NOMO-1 (cell line): ENCODE data around the gene KLHDC8B.

ENCODE experiments used
- DNase-seq, 2 experiments: peaks; one replicate each; lab custom pipeline; 2025; ENCODE audit not compliant: unreplicated experiment in 2 of 2; lab: John Stamatoyannopoulos, UW

KLHDC8B gene

DNA sequence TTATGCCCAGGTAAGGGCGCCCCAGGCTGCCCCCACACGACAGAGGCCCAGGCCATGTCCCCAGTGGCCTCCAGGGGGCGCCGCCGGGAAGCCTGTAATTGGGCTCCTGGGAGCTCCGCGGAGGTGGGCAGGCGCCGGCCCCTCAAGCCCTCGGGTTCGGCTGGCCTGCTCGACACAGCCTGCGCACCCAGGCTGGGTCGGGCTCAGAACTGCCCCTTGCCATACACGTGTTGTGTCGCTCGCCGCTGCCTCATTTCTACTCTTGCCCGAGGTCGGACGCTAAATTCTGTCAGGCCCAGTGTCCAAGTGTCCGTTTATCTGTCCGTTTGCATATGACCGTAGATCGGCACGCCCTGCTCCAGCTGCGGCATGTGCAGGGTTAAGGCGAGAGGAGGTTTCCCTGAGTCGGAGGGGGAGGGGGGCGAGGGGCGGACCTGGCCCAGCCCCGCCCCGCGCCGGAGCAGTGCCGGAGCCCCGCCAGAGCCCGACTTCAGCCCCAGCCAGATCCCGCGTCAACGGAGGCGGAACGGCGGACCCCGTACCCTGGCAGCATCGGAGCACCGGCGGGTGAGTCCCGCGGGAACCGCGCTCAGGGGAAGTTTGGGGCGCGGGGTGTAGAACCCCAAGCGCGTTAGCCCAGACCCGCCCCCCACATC, at the start of gene KLHDC8B:
Gene KLHDC8B (plus strand): TSS at position 480 of the 656 bp plus-strand sequence. CDS start 1,172 bp downstream, outside the sequence.
- peak; percentile 46 to 68 for DNase-seq

DNA sequence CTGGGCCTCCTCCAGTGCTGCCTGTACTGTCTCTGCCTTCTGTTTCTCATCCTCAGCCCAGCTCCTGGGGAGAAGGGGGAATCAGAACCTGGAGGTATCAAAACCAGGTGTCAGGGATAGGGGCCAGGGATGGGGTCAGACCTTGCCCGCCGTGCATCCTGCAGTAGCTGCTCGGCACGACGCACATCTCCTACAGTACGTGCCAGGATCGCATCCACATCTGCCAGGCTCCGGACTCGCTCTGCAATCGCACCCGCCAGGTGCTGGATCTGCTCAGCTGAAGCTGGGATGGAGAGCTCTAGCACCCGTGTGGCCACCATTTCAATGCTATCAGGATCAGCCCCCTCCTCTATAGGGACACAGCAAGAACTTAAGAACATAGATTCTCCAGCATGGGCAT, 49.4 kb upstream of the KLHDC8B start:
- no peak for DNase-seq

DNA sequence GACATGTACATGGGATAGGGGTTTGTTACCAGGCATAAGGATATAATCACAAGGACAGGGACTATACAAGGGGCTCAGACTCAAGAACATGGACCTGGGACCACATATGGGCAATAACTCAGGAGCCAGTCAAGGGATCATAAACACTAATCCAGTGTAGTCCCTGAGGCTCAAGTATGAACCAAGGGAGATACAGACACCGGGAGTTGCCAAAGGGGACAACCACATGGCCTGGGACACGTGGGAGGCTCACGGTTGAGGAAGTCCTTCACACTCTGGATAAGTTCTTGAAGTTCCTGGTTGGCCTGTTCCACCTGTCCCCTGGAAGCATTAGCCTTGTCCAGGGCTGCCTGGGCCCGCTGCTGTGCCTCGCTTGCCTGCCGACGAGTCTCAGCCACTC, 48.9 kb upstream of the KLHDC8B start:
- no peak for DNase-seq

DNA sequence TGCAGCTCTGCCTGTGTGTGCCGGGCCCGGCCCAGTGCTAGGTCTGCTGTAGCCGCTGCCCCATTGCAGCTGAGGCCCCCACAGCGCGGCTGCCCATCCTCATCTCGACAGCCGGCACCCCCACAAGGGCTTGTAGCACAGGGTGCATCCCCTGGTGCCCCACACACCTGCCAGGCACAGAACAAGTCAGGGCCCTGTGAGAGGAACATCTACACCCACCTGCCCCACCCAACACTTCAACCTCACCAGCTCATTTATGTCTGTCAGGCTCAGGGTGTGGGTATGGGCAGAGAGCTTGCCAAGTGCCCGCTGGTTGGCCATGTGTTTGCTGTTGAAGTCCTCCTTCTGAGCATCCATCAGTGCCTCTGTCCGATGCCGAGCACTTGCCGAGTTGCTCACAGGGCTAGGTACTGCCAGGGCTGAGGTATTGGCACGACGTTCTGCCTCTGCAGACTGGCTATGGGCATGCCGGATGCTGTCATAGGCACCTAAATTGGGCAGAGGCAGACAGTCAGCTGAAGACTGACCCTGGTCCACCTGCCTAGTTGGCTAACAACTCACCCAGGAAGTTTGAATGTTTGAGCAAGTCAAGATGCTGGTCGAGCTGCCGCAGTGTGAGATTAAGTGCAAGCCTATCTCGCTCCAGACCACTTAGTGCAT, 48.4 kb upstream of the KLHDC8B start:
- no peak for DNase-seq

DNA sequence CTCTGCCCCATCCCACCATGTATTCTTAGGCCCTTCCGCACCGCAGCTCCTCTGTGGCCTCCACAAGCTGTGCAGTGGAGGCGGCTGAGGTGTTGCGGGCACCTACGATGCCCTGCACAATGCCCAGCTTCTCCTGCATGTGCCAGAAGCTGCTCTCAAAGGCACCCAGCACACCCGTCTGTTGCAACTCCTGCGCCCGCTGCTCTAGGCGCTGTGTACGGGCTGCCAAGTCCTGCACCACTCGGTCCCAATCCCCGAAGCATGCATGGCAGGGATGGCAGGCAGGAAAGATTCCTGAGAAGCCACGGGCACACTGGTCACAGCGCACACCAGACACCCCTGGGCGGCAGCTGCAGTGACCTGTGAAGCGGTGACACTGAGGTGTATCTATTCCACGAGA, 47.7 kb upstream of the KLHDC8B start:
- no peak for DNase-seq

DNA sequence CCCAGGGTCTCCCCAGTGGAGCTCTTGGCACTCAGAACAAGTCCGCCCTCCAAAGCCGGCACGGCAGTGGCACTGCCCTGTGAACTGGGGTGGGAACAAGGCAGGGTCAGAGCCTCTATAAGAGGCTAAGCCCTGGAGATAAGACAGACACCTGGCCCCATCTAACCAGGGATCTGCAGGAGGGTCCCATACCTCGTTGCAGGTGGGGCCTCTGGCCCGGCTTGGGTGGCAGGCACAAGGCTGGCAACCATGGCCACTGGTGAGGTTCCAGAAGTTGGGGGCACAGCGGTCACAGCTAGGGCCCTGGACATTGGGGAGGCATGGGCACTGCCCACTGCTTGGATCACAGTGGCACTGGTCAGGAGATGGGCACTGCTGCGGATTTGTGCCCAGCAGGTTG, 47.2 kb upstream of the KLHDC8B start:
- DNase-seq: no peak

DNA sequence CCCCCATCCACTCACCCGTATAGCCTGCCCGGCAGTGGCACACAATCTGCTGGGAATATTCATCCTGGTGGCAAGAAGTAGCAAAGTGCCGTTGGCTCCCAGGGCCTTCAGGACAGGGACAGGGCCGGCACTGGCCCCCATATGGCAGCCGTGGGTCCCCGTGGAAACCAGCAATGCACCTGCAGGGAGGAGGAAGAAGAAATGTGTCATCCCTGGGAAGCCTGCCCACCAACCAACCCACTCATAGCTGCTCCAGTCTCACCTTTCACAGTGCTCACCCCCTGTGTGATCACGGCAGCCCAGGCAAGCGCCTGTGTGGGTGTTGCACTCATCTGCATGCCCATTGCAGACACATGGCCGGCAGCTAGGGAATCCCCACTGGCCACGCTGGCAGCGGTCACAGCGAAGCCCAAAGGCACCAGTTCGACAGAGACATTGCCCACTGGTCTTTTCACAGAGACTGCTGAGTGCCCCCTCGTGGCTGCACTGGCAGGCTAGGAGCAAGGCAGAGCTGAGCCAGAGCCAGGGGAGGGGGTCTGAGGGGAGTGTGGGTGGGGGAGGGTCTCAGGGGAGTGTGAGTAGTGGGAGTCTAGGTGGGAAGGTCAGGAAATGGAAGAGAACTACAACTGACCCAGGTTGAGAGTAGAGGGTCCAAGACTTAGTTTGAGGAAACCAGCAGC, 46.3 kb upstream of the KLHDC8B start:
- no peak for DNase-seq

DNA sequence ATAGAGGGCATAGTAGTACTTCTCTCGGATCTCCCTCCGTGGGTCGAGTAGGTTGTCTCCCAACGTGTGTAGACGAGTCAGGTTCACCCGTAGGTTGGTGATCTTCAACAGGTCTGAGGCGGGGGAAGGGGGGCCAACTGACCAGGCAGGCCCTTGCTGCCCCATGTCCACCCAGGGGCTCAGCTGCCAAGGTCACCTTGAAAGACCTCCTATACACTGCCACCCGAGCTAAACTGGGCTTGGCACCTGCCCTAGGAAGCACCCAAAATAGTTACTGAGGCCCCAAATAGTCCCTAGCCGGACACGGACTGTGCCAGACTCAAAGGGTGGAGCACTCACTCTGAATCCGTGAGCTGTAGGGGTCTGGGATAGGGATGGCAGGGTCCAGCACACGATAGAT, 40.4 kb upstream of the KLHDC8B start:
- no peak for DNase-seq

DNA sequence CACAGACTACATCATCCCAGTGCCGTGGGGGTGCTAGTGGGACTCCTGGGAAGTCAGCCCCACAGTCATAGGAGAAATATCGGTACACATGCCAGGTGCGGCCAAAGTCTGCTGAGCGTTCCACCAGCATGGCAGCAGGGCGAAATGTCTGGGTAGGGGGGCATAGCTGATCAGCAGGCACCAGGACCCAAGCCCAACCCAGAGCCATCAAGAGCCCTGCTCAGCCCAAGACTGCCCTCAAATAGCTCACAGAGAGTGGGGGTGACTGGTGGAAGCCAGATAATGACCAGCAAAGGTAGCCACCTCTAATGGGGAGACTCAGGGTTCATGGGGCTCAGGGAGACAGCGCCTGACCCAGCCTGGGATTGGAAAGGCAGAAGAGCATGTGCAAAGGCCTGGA, 39.8 kb upstream of the KLHDC8B start:
- no peak for DNase-seq

DNA sequence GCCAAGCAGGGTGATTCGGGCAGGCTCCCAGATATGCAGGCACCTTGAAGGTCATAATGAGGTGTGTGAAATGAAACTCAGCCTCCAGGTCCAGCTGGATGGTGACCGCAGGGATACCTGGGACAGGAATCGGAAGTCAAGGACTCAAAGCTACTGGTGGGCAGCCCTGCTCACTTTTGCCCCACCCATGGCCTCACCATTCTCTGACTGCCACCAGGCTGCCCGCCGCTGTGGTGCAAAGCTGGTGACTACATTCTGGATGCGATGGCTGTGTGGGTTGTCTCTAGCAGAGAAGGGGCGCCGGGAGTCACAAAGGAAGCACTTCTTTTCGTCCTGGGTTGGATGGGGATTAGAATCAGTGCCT, 39.3 kb upstream of the KLHDC8B start:
- DNase-seq: no peak

DNA sequence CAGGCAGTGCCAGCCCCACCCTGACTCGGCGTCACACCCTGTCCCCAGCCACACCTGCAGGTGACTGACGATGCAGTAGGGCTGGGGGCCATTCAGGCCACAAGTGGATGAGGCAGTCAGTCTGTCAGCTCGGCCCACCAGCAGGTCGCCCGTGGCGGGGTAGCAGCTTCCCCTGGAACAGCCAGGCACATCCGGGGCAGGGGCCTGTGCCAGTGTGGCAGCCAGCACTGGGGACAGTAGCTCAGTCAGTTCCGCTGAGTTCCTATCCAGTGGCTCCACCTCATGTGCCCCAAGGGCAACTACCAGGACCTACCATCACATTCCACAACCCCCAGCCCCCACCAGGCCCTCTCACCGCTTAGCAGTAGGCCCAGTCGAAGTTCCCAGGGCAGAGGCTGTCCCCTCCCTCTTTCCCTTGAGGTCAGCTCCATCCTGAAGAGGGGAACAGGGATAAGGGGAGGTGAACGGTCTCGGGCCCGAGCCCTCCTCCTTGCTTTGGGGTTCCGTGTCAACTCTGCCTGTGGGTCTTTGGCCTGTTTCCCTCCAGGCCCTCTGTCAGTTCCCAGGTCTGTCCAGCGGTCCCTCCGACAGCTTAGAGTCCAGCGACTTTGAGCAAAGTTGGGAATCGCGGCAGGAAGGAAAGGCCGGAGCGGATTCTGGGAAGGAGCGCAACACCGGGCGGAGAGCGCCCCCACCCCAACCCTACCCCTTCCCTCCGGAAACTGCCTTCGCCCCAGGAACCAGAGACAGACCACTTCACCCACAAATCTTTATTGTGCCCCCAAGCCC, 38.8 kb upstream of the KLHDC8B start, which contains the start of gene LAMB2:
Gene LAMB2 (minus strand): TSS at position 614 of the 789 bp plus-strand sequence. CDS start 183 bp downstream, at position 431.
- no peak for DNase-seq

DNA sequence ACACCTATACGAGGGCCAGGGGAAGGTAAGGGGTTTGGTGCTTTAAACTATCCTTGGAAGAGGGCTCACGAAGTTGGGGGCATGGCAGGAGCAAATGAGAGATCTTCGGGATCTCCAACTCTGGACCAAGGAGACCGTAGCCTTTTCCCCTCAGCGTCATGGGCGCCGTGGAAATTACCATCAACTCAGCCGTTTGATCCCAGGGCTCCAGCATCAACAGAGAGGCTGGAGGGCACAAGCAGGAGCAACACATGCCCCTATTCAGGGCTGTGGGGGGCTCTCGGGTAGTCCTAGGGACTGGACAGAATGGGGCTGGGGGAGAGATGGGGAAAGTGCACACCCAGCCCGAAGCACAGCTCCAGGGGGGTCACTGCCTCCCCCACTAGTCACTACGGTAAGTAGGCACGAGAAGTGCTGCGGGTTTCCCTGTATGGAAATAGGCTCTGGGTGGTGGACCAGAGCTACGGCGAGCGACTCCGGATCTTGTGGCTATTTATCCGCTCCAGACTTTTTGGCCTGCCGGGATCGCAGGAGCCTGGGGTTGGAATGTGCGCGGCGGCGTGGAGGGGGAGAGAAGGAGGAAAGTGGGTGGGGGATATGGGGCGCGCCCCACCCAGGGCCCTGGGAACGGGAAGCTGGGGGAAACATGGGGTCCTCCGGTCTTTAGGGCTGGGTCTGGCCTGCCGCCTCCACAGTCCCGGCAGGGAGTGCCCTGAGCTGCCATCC, 38.0 kb upstream of the KLHDC8B start:
- DNase-seq: no peak

DNA sequence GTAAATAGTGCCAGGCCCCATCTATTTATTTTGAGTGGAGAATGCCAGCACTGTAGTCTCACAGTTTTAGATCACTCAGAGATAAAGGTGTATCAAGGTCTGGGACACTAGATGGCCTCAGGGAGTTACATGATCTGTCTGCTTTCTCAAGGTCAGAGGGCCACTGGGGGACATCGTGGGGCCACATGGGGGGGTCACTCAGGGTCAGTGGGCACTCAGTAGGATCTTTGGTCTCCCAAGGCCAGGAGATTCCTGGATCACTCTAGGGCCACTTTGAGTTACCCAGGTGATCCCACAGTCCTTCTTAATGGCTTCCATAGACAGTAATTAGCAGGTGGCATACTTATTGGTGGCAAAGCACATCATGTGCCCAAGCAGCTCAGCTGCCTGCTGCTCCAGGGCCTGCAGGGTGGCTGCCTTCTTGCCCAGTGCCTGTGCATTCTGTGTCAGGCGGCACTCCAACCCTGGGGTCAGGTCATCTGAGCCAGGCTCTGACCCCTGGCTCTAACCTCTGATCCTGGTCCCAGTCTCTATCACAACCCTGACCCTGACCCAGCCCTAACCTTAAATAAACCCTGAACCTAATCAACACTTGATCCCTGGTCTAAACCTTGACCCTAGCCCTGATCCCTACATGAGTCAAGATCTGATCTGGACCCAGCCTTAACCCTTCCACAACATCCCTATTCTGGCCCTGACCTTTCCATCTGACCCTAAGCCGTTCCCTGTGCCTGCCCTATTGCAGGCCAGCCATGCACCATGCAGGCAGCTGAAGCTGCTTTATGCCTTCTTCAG, 36.7 kb upstream of the KLHDC8B start:
- DNase-seq: no peak

DNA sequence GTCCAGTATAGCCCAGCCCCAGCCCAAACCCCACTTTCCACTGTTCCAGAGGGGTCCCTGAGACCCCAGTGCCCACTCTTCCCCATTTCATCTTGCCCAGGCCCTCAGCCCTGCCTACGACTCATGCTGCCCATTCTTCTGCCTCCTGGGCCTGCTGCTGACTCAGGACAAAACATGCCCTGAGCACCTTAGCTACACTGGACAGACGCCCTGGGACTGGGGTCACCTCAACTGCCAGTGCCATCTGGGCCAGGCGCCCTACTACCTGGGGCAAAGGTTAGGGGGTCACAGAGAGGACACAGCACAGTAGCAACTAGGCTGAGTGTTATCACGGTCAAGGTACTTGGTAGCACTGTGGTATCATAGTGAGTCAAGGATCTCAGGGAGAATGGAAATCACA, 35.9 kb upstream of the KLHDC8B start:
- DNase-seq: no peak

DNA sequence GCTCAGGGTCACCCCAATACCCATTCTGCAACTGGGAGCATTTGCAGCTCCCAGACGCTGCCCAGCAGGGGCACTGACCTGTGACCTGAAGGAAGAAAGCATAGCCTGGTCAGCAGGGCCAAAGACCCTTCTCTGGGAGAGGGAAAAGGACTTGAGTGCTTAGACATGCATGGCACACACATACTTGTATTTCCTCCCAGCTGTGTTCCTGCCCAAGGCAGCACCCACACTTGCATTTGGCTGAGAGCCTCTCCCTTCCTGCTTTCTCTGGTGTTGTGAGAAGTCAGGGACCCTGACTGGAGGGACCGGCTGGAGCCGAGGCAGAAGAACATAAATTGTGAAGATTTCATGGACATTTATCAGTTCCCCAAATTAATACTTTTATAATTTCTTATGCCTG, 31.3 kb upstream of the KLHDC8B start:
- no peak for DNase-seq

DNA sequence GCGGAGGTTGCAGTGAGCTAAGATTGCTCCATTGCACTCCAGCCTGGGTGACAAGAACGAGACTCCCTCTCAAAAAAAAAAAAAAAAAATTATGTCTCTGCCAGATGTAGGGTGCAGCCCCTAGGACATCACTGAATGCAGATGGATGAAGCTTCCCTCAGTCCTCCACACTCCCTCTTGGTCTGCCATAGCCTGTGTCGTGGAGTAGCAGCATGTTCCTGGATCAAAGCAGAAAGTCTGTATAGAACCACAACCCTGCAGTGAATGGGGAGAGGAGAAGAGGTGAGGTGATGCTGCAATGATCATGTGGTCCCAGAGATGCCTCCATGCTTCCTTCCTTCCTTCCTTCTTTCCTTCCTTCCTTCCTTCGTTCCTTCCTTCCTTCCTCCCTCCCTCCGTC, 23.2 kb upstream of the KLHDC8B start:
- no peak for DNase-seq

DNA sequence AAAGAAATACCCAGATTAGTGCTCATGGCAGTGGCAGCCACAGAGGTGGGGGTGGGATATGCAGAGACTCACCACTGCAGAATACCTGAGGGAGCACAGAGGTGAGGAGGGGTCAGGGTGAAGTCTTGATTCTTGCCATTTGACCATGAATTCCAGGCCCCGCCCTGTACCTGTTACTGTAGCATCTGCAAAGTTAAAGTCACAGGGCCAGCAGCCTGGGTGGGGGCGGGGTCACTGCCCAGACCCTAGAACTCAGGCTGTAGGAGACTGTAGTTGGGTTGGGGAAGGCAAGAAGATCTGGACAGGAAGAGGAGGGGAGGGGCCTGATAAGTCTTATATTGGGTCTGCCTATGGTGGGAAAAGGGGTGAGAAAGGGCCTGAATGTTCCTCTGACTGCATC, 19.8 kb upstream of the KLHDC8B start:
- DNase-seq: no peak

DNA sequence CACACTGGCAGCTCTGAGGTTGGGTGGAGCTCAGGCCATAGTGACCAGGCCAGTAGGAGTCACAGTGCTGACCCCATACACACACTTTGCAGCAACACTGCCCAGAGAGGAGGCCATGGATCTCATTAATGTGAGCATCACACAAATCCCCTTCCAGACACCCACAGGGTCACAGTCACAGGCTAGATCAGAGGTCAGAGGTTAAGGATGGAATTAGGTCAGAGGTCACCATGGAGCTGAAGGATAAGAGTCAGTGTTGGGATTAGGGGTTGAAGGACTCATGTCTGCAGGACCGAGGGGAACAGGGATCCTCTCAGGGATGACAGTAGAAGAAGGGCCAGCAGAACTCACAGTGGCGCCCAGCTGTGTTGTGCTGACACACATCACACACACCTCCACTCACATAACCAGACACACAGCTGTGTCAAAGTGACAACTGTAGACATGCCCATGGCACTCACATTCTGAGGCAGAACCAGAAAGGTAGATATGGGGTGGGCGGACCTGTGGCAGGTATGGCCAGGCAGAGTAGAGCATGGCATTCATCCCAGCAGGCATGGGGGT, 18.0 kb upstream of the KLHDC8B start:
- no peak for DNase-seq

DNA sequence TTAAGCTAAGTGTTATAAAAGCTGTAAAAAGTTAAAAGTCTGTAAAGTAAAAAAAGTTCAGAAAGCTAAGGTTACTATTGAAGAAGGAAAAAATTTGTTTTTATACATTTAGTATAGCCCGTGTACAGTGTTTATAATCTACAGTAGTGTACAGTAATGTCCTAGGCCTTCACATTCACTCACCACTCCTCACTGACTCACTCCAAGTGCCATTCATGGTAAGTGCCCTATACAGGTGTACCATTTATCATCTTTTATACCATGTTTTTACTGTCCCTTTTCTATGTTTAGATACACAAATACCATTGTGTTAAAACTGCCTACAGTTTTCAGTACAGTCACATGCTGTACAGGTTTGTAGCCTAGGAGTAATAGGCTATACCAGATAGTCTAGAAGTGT, 14.1 kb upstream of the KLHDC8B start:
- DNase-seq: no peak
